K562 (cell line): ENCODE data around the gene ZCCHC14.

ENCODE experiments used
- ATF2 ChIP-seq: sonication (generic); formaldehyde crosslinking; IDR thresholded peaks from 2 replicates; pipeline ENCODE4 v1.8.1; 2022; ENCODE audit warnings: missing genetic modification reagents
- BRCA1 ChIP-seq, 2 experiments: fragments of 450-650 bp in 1 of 2; sonication (generic) in 1 of 2; formaldehyde crosslinking in 1 of 2; IDR thresholded peaks; 2 replicates each; pipeline versions ENCODE4 v1.5.0 to v1.6.1; 2017 to 2020; ENCODE audit warnings: mild to moderate bottlenecking in 1 of 2, missing genetic modification reagents in 1 of 2
- ESRRB ChIP-seq: fragments of 250-450 bp; sonication (Bioruptor Pico); IDR thresholded peaks from 2 replicates; pipeline ENCODE4 v1.5.0; 2020; ENCODE audit warnings: mild to moderate bottlenecking, moderate library complexity, borderline replicate concordance
- EZH2 ChIP-seq: IDR thresholded peaks from 2 replicates; pipeline ENCODE4 v1.6.1; 2012; ENCODE audit warnings: low read depth, mild to moderate bottlenecking, inconsistent platforms, low read length, borderline replicate concordance
- NR2C2 ChIP-seq, 2 experiments: fragments of 200-800 bp in 1 of 2; sonication (Bioruptor generic) in 1 of 2; sonication (generic) in 1 of 2; formaldehyde crosslinking in 1 of 2; IDR thresholded peaks; 2 replicates each; pipeline versions ENCODE4 v1.6.1 to v1.8.0; 2016 to 2022; ENCODE audit warnings: mild to moderate bottlenecking in 1 of 2, missing compliant biosample characterization in 1 of 2, missing genetic modification characterization in 1 of 2, missing genetic modification reagents in 1 of 2
- POLR2AphosphoS5 ChIP-seq: IDR thresholded peaks from 2 replicates; pipeline ENCODE4 v1.6.1; 2011; ENCODE audit warnings: mild to moderate bottlenecking, low read depth, low read length, moderate library complexity; ENCODE audit not compliant: control insufficient read depth, insufficient read depth
- PTTG1 ChIP-seq: fragments of 450-650 bp; IDR thresholded peaks from 2 replicates; pipeline ENCODE4 v1.6.1; 2016; ENCODE audit warnings: low read depth, mild to moderate bottlenecking, missing genetic modification characterization, missing compliant biosample characterization
- RAD21 ChIP-seq, 2 experiments: fragments of 250-450 bp in 1 of 2; fragments of 450-650 bp in 1 of 2; sonication (Bioruptor Pico) in 1 of 2; formaldehyde crosslinking in 1 of 2; IDR thresholded peaks in 1 of 2; conservative IDR thresholded peaks in 1 of 2; 2 replicates each; pipeline versions ENCODE4 v1.4.0 to v1.8.0; 2020 to 2022; ENCODE audit warnings: mild to moderate bottlenecking in 2 of 2, moderate library complexity in 1 of 2
- SMAD1 ChIP-seq: fragments of 150-350 bp; IDR thresholded peaks from 2 replicates; pipeline ENCODE4 v1.6.1; 2014; ENCODE audit warnings: low read length, low read depth; ENCODE audit not compliant: partially characterized antibody
- ZFX ChIP-seq: sonication (generic); formaldehyde crosslinking; IDR thresholded peaks from 2 replicates; pipeline ENCODE4 v1.8.0; 2022; ENCODE audit warnings: mild to moderate bottlenecking, missing genetic modification reagents, moderate library complexity
- TF ChIP-seq, protein P1 (sequence below): fragments of 250-450 bp; sonication (Bioruptor Pico); IDR thresholded peaks from 2 replicates; pipeline ENCODE4 v1.8.0; 2022; ENCODE audit warnings: inconsistent platforms

DNA sequence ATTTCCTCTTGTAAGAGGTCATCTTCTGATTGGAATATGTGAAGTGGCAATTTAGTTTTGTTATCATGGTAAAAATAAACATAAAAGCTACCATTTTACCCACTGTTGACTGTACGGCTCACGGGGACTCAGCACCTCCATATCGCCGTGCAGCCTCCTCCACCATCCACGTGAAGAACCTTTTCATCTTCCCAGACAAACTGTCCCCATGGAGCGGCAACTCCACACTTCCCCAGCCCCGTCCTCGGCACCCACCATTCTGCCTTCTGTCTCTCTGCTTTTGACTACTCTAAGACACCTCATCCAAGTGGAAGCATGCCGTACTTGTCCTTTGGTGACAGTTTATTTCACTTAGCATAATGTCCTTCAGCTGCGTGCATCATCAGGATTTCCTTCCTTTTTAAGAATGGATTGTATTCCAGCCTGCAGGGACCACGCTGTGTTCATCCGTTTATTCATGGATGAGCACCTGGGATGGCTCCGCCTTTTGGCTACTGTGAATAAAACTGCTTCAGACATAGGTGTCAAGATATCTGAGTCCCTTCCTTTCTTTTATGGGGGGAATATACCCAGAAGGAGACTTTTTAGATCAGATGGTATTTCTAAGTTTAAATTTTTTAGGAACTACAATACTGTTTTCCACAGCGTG is 123.6 kb downstream of the ZCCHC14 start:
- TF ChIP-seq PTTG1 (tag) = no peak
- TF ChIP-seq POLR2AphosphoS5 = no peak
- no peak for TF ChIP-seq ESRRB (CRISPR knock-in tag)
- no peak for TF ChIP-seq SMAD1
- TF ChIP-seq, protein P1, sequence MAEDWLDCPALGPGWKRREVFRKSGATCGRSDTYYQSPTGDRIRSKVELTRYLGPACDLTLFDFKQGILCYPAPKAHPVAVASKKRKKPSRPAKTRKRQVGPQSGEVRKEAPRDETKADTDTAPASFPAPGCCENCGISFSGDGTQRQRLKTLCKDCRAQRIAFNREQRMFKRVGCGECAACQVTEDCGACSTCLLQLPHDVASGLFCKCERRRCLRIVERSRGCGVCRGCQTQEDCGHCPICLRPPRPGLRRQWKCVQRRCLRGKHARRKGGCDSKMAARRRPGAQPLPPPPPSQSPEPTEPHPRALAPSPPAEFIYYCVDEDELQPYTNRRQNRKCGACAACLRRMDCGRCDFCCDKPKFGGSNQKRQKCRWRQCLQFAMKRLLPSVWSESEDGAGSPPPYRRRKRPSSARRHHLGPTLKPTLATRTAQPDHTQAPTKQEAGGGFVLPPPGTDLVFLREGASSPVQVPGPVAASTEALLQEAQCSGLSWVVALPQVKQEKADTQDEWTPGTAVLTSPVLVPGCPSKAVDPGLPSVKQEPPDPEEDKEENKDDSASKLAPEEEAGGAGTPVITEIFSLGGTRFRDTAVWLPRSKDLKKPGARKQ (CRISPR knock-in tag) = no peak
- TF ChIP-seq RAD21 (CRISPR knock-in tag; conservative IDR thresholded peaks at IDR 0.05 in 1 of 2, IDR thresholded peaks at IDR 0.05 in 1 of 2) = no peak
- TF ChIP-seq BRCA1 (IDR thresholded peaks at IDR 0.05) = no peak
- no peak for TF ChIP-seq BRCA1 (CRISPR knock-in tag; IDR thresholded peaks at IDR 0.05)
- no peak for TF ChIP-seq ATF2 (CRISPR knock-in tag)
- TF ChIP-seq ZFX (CRISPR knock-in tag) = no peak
- no peak for TF ChIP-seq NR2C2 (CRISPR knock-in tag; IDR thresholded peaks at IDR 0.05)
- TF ChIP-seq NR2C2 (tag; IDR thresholded peaks at IDR 0.05) = no peak
- no peak for TF ChIP-seq EZH2
